Measurements from ENCODE around the gene EHBP1L1.
A peak's percentile ranks its signal among the peaks of the same experiment; 100 is the strongest.
"Not testable (repeated sequence)": the region's sequence is repeated elsewhere in the genome, so short reads cannot be mapped to it uniquely, and the experiment has no call there.

The EHBP1L1 gene

DNA sequence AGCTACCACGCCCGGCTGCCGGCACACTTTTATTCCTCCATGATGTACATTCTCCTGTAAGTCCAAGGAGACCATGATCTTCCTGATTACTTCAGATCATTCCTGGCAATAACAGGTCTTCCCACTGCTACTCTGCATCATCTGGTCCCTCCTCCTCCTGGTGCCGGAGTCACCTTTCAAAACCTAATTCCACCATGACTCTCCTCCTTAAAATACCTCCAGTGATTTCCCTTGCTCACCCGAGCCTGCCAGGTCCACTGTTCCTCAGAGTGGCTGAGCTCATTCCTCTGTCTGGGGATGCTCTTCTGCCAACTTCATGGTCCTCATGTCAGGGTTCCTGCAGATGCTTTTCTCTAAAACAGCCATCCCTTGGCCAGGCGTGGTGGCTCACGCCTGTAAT, 13.8 kb upstream of the EHBP1L1 start:
- no peak overlapping the region for H3K9ac ChIP-seq (ENCODE audit: low read depth in 1 of 2, low read length in 2 of 2)
- no peaks in the 10 kb centered on the region for H3K27me3 ChIP-seq (ENCODE audit: control insufficient read depth in 1 of 2, insufficient read depth in 2 of 2, low read length in 2 of 2)
- peaks cover 36 to 38% of the 10 kb centered on the region in 2 donors for H3K4me1 ChIP-seq (ENCODE audit: control insufficient read depth in 1 of 2, insufficient read depth in 2 of 2, low read length in 2 of 2)
- H3K27ac ChIP-seq (ENCODE audit: low read depth, low read length), result no peak overlapping the region
- no peaks in the 10 kb centered on the region for H3K36me3 ChIP-seq (ENCODE audit: control insufficient read depth in 1 of 2, insufficient read depth in 2 of 2, low read length in 2 of 2)
- H3K9me3 ChIP-seq (ENCODE audit: control insufficient read depth in 1 of 2, low read length in 2 of 2), result no peaks in the 10 kb centered on the region
- H3K4me3 ChIP-seq (ENCODE audit: low read depth in 1 of 2, low read length in 2 of 2), result no peak overlapping the region

DNA sequence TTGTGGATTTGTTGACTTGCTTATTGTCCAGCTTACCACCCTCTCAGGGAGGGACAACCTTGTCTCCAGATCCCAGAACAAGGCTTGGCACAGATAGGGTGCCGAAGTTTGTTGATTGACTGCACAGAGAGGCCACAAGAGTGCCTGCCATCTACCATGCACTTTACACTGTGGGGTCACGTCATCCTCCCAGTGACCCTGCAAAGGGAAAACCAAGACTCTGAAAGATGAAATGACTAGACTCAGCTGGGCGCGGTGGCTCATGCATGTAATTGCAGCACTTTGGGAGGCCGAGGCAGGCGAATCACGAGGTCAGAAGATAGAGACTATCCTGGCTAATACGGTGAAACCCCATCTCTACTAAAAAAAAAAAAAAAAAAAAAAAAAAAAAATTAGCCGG, 13.1 kb upstream of the EHBP1L1 start:
- no peak overlapping the region for H3K27ac ChIP-seq (ENCODE audit: low read depth, low read length)
- no peak overlapping the region for H3K9ac ChIP-seq (ENCODE audit: low read depth in 1 of 2, low read length in 2 of 2)
- peaks cover 32 to 39% of the 10 kb centered on the region in 2 donors for H3K4me1 ChIP-seq (ENCODE audit: control insufficient read depth in 1 of 2, insufficient read depth in 2 of 2, low read length in 2 of 2)

GRCh38 chr11:65563601-65564000, 12.3 kb upstream of the EHBP1L1 start:
- no peaks in the 10 kb centered on the region for H3K27me3 ChIP-seq (ENCODE audit: control insufficient read depth in 1 of 2, insufficient read depth in 2 of 2, low read length in 2 of 2)
- peaks cover 32 to 44% of the 10 kb centered on the region in 2 donors for H3K4me1 ChIP-seq (ENCODE audit: control insufficient read depth in 1 of 2, insufficient read depth in 2 of 2, low read length in 2 of 2)
- no peak overlapping the region for H3K27ac ChIP-seq (ENCODE audit: low read depth, low read length)
- H3K4me3 ChIP-seq (ENCODE audit: low read depth in 1 of 2, low read length in 2 of 2), result no peak overlapping the region
- no peaks in the 10 kb centered on the region for H3K36me3 ChIP-seq (ENCODE audit: control insufficient read depth in 1 of 2, insufficient read depth in 2 of 2, low read length in 2 of 2)
- H3K9me3 ChIP-seq (ENCODE audit: control insufficient read depth in 1 of 2, low read length in 2 of 2), result no peaks in the 10 kb centered on the region
- H3K9ac ChIP-seq (ENCODE audit: low read depth in 1 of 2, low read length in 2 of 2), result no peak overlapping the region

More for the DNA sequence above, 13.1 kb upstream of the EHBP1L1 start:
- Histone ChIP-seq H3K4me3 (ENCODE audit: low read depth in 1 of 2, low read length in 2 of 2) (no peak overlapping the region), H3K9me3 (ENCODE audit: control insufficient read depth in 1 of 2, low read length in 2 of 2) (no peaks in the 10 kb centered on the region), H3K36me3 (ENCODE audit: control insufficient read depth in 1 of 2, insufficient read depth in 2 of 2, low read length in 2 of 2) (no peaks in the 10 kb centered on the region), H3K27me3 (ENCODE audit: control insufficient read depth in 1 of 2, insufficient read depth in 2 of 2, low read length in 2 of 2) (no peaks in the 10 kb centered on the region)

DNA sequence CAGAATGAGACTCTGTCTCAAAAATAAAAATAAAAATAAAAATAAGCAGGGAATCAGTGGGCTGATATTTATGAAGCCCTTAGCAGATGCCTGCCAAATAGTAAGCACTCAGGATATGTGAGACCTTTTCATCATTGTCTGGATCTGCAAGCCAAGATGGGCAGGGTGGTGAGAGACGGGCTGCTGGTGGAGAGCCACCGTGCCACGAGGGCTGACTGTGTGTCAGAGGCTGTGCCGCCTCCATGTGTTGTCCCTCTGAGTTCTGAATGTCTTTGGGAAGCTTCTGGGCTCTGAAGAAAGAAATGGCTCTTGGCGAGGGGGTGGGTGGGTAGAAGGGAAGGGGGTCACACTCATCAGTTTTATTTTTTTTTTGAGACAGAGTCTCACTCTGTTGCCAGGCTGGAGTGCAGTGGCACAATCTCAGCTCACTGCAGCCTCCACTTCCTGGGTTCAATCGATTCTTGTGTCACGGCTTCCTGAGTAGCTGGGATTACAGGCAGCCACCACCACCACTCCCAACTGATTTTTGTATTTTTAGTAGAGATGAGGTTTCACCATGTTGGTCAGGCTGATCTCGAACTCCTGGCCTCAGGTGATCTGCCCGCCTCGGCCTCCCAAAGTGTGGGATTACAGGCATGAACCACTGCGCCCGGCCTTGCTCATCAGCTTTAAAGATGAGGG, 10.8 kb upstream of the EHBP1L1 start:
- H3K9ac ChIP-seq (ENCODE audit: low read depth in 1 of 2, low read length in 2 of 2); H3K27ac ChIP-seq (ENCODE audit: low read depth, low read length); H3K27me3 ChIP-seq (ENCODE audit: control insufficient read depth in 1 of 2, insufficient read depth in 2 of 2, low read length in 2 of 2); H3K4me3 ChIP-seq (ENCODE audit: low read depth in 1 of 2, low read length in 2 of 2); H3K9me3 ChIP-seq (ENCODE audit: control insufficient read depth in 1 of 2, low read length in 2 of 2); H3K36me3 ChIP-seq (ENCODE audit: control insufficient read depth in 1 of 2, insufficient read depth in 2 of 2, low read length in 2 of 2): not testable (repeated sequence)
- H3K4me1 ChIP-seq (ENCODE audit: control insufficient read depth in 1 of 2, insufficient read depth in 2 of 2, low read length in 2 of 2), result peaks cover 30 to 42% of the 10 kb centered on the region in 2 donors

- H3K27me3 ChIP-seq (ENCODE audit: control insufficient read depth in 1 of 2, insufficient read depth in 2 of 2, low read length in 2 of 2), result no peaks in the 10 kb centered on the region
- no peaks in the 10 kb centered on the region for H3K9me3 ChIP-seq (ENCODE audit: control insufficient read depth in 1 of 2, low read length in 2 of 2)
- no peak overlapping the region for H3K4me3 ChIP-seq (ENCODE audit: low read depth in 1 of 2, low read length in 2 of 2)
- H3K27ac ChIP-seq (ENCODE audit: low read depth, low read length), result no peak overlapping the region
- H3K9ac ChIP-seq (ENCODE audit: low read depth in 1 of 2, low read length in 2 of 2), result no peak overlapping the region
- H3K36me3 ChIP-seq (ENCODE audit: control insufficient read depth in 1 of 2, insufficient read depth in 2 of 2, low read length in 2 of 2), result no peaks in the 10 kb centered on the region
- peaks cover 24 to 39% of the 10 kb centered on the region in 2 donors for H3K4me1 ChIP-seq (ENCODE audit: control insufficient read depth in 1 of 2, insufficient read depth in 2 of 2, low read length in 2 of 2)
Measured at GRCh38 chr11:65565624-65566453, 10.0 kb upstream of the EHBP1L1 start.

- no peaks in the 10 kb centered on the region for H3K9me3 ChIP-seq (ENCODE audit: control insufficient read depth in 1 of 2, low read length in 2 of 2)
- peak overlapping the region; percentile 83 to 94 for H3K4me3 ChIP-seq (ENCODE audit: low read depth in 1 of 2, low read length in 2 of 2)
- H3K27ac ChIP-seq (ENCODE audit: low read depth, low read length), result peak overlapping the region; percentile 95
- H3K36me3 ChIP-seq (ENCODE audit: control insufficient read depth in 1 of 2, insufficient read depth in 2 of 2, low read length in 2 of 2), result no peaks in the 10 kb centered on the region
- H3K27me3 ChIP-seq (ENCODE audit: control insufficient read depth in 1 of 2, insufficient read depth in 2 of 2, low read length in 2 of 2), result no peaks in the 10 kb centered on the region
- peak overlapping the region; percentile 61 to 94 for H3K9ac ChIP-seq (ENCODE audit: low read depth in 1 of 2, low read length in 2 of 2)
- peaks cover 43 to 59% of the 10 kb centered on the region in 2 donors for H3K4me1 ChIP-seq (ENCODE audit: control insufficient read depth in 1 of 2, insufficient read depth in 2 of 2, low read length in 2 of 2)
Measured at GRCh38 chr11:65569164-65569972, 6.5 kb upstream of the EHBP1L1 start.

DNA sequence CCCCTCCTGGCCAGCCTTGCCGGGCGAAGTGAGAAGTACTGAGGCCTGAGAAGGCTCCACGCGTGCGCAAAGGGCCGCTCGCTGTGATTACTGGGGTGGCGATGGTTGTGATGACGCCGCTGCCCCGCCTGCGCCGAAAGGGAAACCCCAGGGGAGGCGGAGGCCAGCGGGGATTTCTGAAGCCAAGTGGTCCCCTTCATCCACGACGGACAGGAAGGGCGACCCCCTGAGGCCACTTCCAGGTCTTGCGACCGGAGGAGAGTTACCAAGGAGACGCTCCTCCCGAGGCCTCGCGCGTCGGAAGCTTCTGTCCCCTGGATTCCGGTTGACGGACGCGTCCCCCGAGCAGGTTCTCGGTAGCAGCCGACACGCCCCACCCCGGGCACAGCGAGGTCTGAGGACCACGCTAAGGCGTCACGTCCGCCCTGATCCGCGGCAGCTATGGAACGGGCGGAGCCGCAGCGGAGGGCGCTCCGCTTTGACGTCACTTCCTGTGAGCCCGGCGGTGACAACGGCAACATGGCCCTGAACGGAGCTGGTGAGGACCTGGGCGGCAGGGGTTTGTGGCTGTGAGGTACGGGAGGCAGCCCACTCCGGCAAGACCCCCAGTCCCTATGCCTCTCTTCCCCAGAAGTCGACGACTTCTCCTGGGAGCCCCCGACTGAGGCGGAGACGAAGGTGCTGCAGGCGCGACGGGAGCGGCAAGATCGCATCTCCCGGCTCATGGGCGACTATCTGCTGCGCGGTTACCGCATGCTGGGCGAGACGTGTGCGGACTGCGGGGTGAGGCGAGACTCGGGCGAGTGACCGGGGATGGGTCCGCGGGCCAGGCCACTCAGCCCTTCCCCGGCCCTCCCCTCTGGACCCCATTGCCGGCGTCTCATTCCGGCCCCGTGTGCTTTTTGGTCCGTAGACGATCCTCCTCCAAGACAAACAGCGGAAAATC, 5.6 kb upstream of the EHBP1L1 start, which contains the start of gene ZNRD2:
ZNRD2 (plus strand) TSS at position 505 of the 946 bp plus-strand sequence; CDS start at position 520, 15 bp downstream.
- Histone ChIP-seq H3K27me3 (ENCODE audit: control insufficient read depth in 1 of 2, insufficient read depth in 2 of 2, low read length in 2 of 2) (no peaks in the 10 kb centered on the region), H3K9me3 (ENCODE audit: control insufficient read depth in 1 of 2, low read length in 2 of 2) (no peaks in the 10 kb centered on the region), H3K36me3 (ENCODE audit: control insufficient read depth in 1 of 2, insufficient read depth in 2 of 2, low read length in 2 of 2) (no peaks in the 10 kb centered on the region), H3K27ac (ENCODE audit: low read depth, low read length) (peak within 1 kb of the TSS; percentile 95), H3K4me1 (ENCODE audit: control insufficient read depth in 1 of 2, insufficient read depth in 2 of 2, low read length in 2 of 2) (peaks cover 49 to 66% of the 10 kb centered on the region in 2 donors), H3K9ac (ENCODE audit: low read depth in 1 of 2, low read length in 2 of 2) (peak within 1 kb of the TSS; percentile 61 to 94), H3K4me3 (ENCODE audit: low read depth in 1 of 2, low read length in 2 of 2) (peak within 1 kb of the TSS; percentile 83 to 94)

- H3K9ac ChIP-seq (ENCODE audit: low read depth in 1 of 2, low read length in 2 of 2), result peak overlapping the region; percentile 61 to 94
- no peaks in the 10 kb centered on the region for H3K27me3 ChIP-seq (ENCODE audit: control insufficient read depth in 1 of 2, insufficient read depth in 2 of 2, low read length in 2 of 2)
- H3K27ac ChIP-seq (ENCODE audit: low read depth, low read length), result peak overlapping the region; percentile 50
- peaks cover 49 to 66% of the 10 kb centered on the region in 2 donors for H3K4me1 ChIP-seq (ENCODE audit: control insufficient read depth in 1 of 2, insufficient read depth in 2 of 2, low read length in 2 of 2)
- no peaks in the 10 kb centered on the region for H3K9me3 ChIP-seq (ENCODE audit: control insufficient read depth in 1 of 2, low read length in 2 of 2)
- H3K4me3 ChIP-seq (ENCODE audit: low read depth in 1 of 2, low read length in 2 of 2), result peak overlapping the region; percentile 83 to 94
- H3K36me3 ChIP-seq (ENCODE audit: control insufficient read depth in 1 of 2, insufficient read depth in 2 of 2, low read length in 2 of 2), result no peaks in the 10 kb centered on the region
Measured at GRCh38 chr11:65571420-65571819, 4.4 kb upstream of the EHBP1L1 start.

- Histone ChIP-seq H3K27ac (ENCODE audit: low read depth, low read length) (peak overlapping the region; percentile 50), H3K27me3 (ENCODE audit: control insufficient read depth in 1 of 2, insufficient read depth in 2 of 2, low read length in 2 of 2) (no peaks in the 10 kb centered on the region), H3K9me3 (ENCODE audit: control insufficient read depth in 1 of 2, low read length in 2 of 2) (no peaks in the 10 kb centered on the region), H3K9ac (ENCODE audit: low read depth in 1 of 2, low read length in 2 of 2) (peak overlapping the region; percentile 20 to 37), H3K4me1 (ENCODE audit: control insufficient read depth in 1 of 2, insufficient read depth in 2 of 2, low read length in 2 of 2) (peaks cover 51 to 67% of the 10 kb centered on the region in 2 donors), H3K36me3 (ENCODE audit: control insufficient read depth in 1 of 2, insufficient read depth in 2 of 2, low read length in 2 of 2) (no peaks in the 10 kb centered on the region), H3K4me3 (ENCODE audit: low read depth in 1 of 2, low read length in 2 of 2) (peak overlapping the region; percentile 83 to 94)
Measured at GRCh38 chr11:65571940-65572339, 3.9 kb upstream of the EHBP1L1 start.
